ENCODE measurements around the gene RBFOX2. TPM values are rescaled to one million over a fixed set of nuclear protein-coding genes. Genes with fewer than 3 reads are reported as not detected.

The RBFOX2 gene
- total and polyA plus RNA-seq, 2 donors from 2014 or later = 17.2 to 68.6 TPM

DNA sequence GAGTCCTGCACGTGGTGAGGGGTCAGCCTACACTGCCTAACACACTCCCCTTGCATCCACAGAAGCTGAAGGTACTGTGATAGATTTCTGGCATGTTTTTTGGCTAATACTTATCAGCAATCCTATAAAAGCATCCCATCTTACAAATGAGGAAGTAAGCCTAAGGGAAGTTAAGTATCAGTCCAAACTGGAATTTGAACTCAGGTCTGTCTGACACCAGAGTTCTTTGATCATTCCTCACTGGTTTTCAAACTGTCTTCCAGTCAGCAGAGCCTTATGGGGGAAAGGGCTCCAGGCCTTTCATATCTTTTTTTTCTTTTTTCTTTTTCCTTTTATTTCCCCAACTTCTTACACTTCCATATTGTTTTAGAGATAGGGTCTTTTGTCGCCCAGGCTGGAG, 105.6 kb downstream of the RBFOX2 start:
- no peak overlapping the region for H3K9ac ChIP-seq (ENCODE audit: low read length in 3 of 3)
- H3K36me3 ChIP-seq (ENCODE audit: control insufficient read depth in 2 of 3, insufficient read depth in 3 of 3, low read length in 3 of 3) = no peaks in the 10 kb centered on the region
- no peak for FAIRE-seq
- peaks cover 0 to 8% (median 0%) of the 10 kb centered on the region in 3 donors for H3K4me1 ChIP-seq (ENCODE audit: control insufficient read depth in 2 of 3, insufficient read depth in 2 of 3, low read depth in 1 of 3, low read length in 3 of 3)
- DNase-seq = no peak
- no peaks in the 10 kb centered on the region for H3K9me3 ChIP-seq (ENCODE audit: control insufficient read depth in 2 of 3, insufficient read depth in 1 of 3, low read length in 3 of 3)
- H3K27ac ChIP-seq (ENCODE audit: low read depth in 2 of 2, low read length in 2 of 2) = no peak overlapping the region
- TF ChIP-seq, protein P1, sequence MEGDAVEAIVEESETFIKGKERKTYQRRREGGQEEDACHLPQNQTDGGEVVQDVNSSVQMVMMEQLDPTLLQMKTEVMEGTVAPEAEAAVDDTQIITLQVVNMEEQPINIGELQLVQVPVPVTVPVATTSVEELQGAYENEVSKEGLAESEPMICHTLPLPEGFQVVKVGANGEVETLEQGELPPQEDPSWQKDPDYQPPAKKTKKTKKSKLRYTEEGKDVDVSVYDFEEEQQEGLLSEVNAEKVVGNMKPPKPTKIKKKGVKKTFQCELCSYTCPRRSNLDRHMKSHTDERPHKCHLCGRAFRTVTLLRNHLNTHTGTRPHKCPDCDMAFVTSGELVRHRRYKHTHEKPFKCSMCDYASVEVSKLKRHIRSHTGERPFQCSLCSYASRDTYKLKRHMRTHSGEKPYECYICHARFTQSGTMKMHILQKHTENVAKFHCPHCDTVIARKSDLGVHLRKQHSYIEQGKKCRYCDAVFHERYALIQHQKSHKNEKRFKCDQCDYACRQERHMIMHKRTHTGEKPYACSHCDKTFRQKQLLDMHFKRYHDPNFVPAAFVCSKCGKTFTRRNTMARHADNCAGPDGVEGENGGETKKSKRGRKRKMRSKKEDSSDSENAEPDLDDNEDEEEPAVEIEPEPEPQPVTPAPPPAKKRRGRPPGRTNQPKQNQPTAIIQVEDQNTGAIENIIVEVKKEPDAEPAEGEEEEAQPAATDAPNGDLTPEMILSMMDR (IDR thresholded peaks at IDR 0.05; ENCODE audit: borderline replicate concordance, extremely low read depth, insufficient read depth) = no peak
- intact Hi-C loops (cut with DNase I) = loop anchor here (10.0 kb wide), 1 partner anchor 298 kb away; no protein-coding TSS in a partner anchor
- H3K4me3 ChIP-seq (ENCODE audit: low read length in 3 of 3) = no peak overlapping the region
- no peaks in the 10 kb centered on the region for H3K27me3 ChIP-seq (ENCODE audit: control insufficient read depth, insufficient read depth, low read length)

DNA sequence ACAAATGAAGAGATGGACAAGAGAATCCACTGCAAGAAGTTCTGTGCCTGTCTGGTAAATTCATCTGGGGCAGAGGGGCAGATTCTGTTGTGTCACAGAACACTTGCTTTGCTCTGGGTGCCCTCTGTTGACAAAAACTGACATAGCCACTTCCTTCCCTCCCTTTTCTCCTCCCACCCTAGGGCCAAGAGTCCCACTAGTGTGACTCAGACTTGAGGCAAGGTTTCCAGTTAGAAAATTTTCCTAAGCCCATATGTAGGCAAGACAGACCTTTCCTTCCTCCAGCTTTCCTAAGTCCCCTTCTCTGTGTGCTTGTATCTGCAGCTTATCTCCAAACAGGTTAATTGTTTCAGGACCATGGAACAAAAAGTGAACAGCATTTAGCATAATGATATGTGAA, 106.8 kb downstream of the RBFOX2 start:
- H3K36me3 ChIP-seq (ENCODE audit: control insufficient read depth in 2 of 3, insufficient read depth in 3 of 3, low read length in 3 of 3) = no peaks in the 10 kb centered on the region
- DNase-seq (peak in 4 of 5 donors; percentile 46 to 80 (median 64)), FAIRE-seq (peak; percentile 91)
- H3K9ac ChIP-seq (ENCODE audit: low read length in 3 of 3) = no peak overlapping the region
- H3K27ac ChIP-seq (ENCODE audit: low read depth in 2 of 2, low read length in 2 of 2) = peak overlapping the region; percentile 9 to 44
- no peak overlapping the region for H3K4me3 ChIP-seq (ENCODE audit: low read length in 3 of 3)
- TF ChIP-seq, protein P1 (IDR thresholded peaks at IDR 0.05; ENCODE audit: borderline replicate concordance, extremely low read depth, insufficient read depth) = peak; percentile 77
- H3K27me3 ChIP-seq (ENCODE audit: control insufficient read depth, insufficient read depth, low read length) = no peaks in the 10 kb centered on the region
- intact Hi-C loops (cut with DNase I) = loop anchor here (10.0 kb wide), 1 partner anchor 297 kb away; no protein-coding TSS in a partner anchor
- H3K9me3 ChIP-seq (ENCODE audit: control insufficient read depth in 2 of 3, insufficient read depth in 1 of 3, low read length in 3 of 3) = no peaks in the 10 kb centered on the region
- peaks cover 0 to 8% (median 0%) of the 10 kb centered on the region in 3 donors for H3K4me1 ChIP-seq (ENCODE audit: control insufficient read depth in 2 of 3, insufficient read depth in 2 of 3, low read depth in 1 of 3, low read length in 3 of 3)

DNA sequence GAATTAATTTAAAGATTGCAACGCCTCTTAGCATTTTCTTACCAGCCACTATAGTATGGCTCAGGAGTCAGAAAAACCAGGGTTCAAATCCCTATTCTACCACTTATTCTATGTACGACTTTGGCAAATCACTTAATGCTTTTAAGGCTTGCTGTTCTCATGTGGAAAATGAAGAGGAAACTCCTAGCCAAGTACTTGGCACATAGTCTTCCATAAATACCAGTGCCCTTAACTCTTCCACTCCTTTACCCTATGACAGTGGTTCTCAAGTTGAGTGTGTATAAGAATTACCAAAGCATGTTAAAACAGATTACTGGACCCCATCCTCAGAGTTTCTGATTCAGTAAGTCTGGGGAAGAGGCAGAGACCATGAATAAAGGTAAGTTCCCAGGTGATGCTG, 107.6 kb downstream of the RBFOX2 start:
- no peak overlapping the region for H3K27ac ChIP-seq (ENCODE audit: low read depth in 2 of 2, low read length in 2 of 2)
- no peak overlapping the region for H3K4me3 ChIP-seq (ENCODE audit: low read length in 3 of 3)
- H3K36me3 ChIP-seq (ENCODE audit: control insufficient read depth in 2 of 3, insufficient read depth in 3 of 3, low read length in 3 of 3) = no peaks in the 10 kb centered on the region
- no peaks in the 10 kb centered on the region for H3K27me3 ChIP-seq (ENCODE audit: control insufficient read depth, insufficient read depth, low read length)
- H3K9me3 ChIP-seq (ENCODE audit: control insufficient read depth in 2 of 3, insufficient read depth in 1 of 3, low read length in 3 of 3) = no peaks in the 10 kb centered on the region
- H3K4me1 ChIP-seq (ENCODE audit: control insufficient read depth in 2 of 3, insufficient read depth in 2 of 3, low read depth in 1 of 3, low read length in 3 of 3) = peaks cover 0 to 10% (median 0%) of the 10 kb centered on the region in 3 donors
- DNase-seq (no peak), FAIRE-seq (no peak)
- no peak overlapping the region for H3K9ac ChIP-seq (ENCODE audit: low read length in 3 of 3)
- TF ChIP-seq, protein P1 (IDR thresholded peaks at IDR 0.05; ENCODE audit: borderline replicate concordance, extremely low read depth, insufficient read depth) = no peak
- intact Hi-C loops (cut with DNase I) = loop anchor here (10.0 kb wide), 1 partner anchor 296 kb away; no protein-coding TSS in a partner anchor
